T-helper 2 cell treated with Interferon-gamma antibody and Interleukin-4, amounts not matched to agents 5 μg/mL and 100 μg/mL, for 36 hours (primary cell): ENCODE results near the gene TROAP.
A peak's percentile ranks its signal among the peaks of the same experiment; 100 is the strongest.
"Not testable (repeated sequence)": the region's sequence is repeated elsewhere in the genome, so short reads cannot be mapped to it uniquely, and the experiment has no call there.

Experiments used
- DNase-seq: peaks from one replicate; pipeline ENCODE4 v3.0.0; 2021; ENCODE audit warnings: low spot score
- H3K27ac Mint-ChIP-seq: one replicate; pipeline ENCODE4 v1.8.0; 2021; ENCODE audit warnings: mild to moderate bottlenecking, mixed read lengths
- H3K27me3 Mint-ChIP-seq: one replicate; pipeline ENCODE4 v1.8.0; 2021; ENCODE audit warnings: low read depth, mixed read lengths
- H3K36me3 Mint-ChIP-seq: one replicate; pipeline ENCODE4 v1.8.0; 2021; ENCODE audit warnings: low read depth, mixed read lengths
- H3K4me1 Mint-ChIP-seq: one replicate; pipeline ENCODE4 v1.8.0; 2021; ENCODE audit warnings: low read depth, mixed read lengths
- H3K4me3 Mint-ChIP-seq: one replicate; pipeline ENCODE4 v1.8.0; 2022; ENCODE audit warnings: mild to moderate bottlenecking, moderate library complexity, mixed read lengths
- H3K9me3 Mint-ChIP-seq: one replicate; pipeline ENCODE4 v1.8.0; 2021; ENCODE audit warnings: mixed read lengths

TROAP gene

GRCh38 chr12:49330631-49331379, 7.8 kb downstream of the TROAP start:
- H3K27ac Mint-ChIP-seq = no peak overlapping the region
- no peak overlapping the region for H3K4me3 Mint-ChIP-seq
- peaks cover 11% of the 10 kb centered on the region for H3K4me1 Mint-ChIP-seq
- H3K27me3 Mint-ChIP-seq = peaks cover 34% of the 10 kb centered on the region
- no peak for DNase-seq
- H3K36me3 Mint-ChIP-seq = peaks cover 43% of the 10 kb centered on the region
- no peaks in the 10 kb centered on the region for H3K9me3 Mint-ChIP-seq

GRCh38 chr12:49331380-49332222, 8.5 kb downstream of the TROAP start:
- no peak overlapping the region for H3K4me3 Mint-ChIP-seq
- peaks cover 6% of the 10 kb centered on the region for H3K4me1 Mint-ChIP-seq
- DNase-seq = no peak
- H3K9me3 Mint-ChIP-seq = no peaks in the 10 kb centered on the region
- no peak overlapping the region for H3K27ac Mint-ChIP-seq
- H3K36me3 Mint-ChIP-seq = peaks cover 37% of the 10 kb centered on the region
- H3K27me3 Mint-ChIP-seq = peaks cover 36% of the 10 kb centered on the region

GRCh38 chr12:49332441-49332861, 9.4 kb downstream of the TROAP start:
- Mint-ChIP-seq H3K27me3 (peaks cover 44% of the 10 kb centered on the region), H3K4me3 (no peak overlapping the region), H3K36me3 (peaks cover 30% of the 10 kb centered on the region), H3K4me1 (peaks cover 12% of the 10 kb centered on the region), H3K27ac (no peak overlapping the region), H3K9me3 (no peaks in the 10 kb centered on the region)
- DNase-seq = no peak

GRCh38 chr12:49332891-49333371, 9.9 kb downstream of the TROAP start:
- H3K4me3 Mint-ChIP-seq = peak overlapping the region; percentile 14

GRCh38 chr12:49333778-49334177, 10.7 kb downstream of the TROAP start:
- H3K4me1 Mint-ChIP-seq = peaks cover 15% of the 10 kb centered on the region
- H3K27me3 Mint-ChIP-seq = peaks cover 57% of the 10 kb centered on the region
- not testable (repeated sequence) for H3K4me3 Mint-ChIP-seq, DNase-seq, H3K9me3 Mint-ChIP-seq, H3K27ac Mint-ChIP-seq
- peaks cover 25% of the 10 kb centered on the region for H3K36me3 Mint-ChIP-seq

More at GRCh38 chr12:49332891-49333371, 9.9 kb downstream of the TROAP start:
- Mint-ChIP-seq H3K4me1 (peaks cover 15% of the 10 kb centered on the region), H3K36me3 (peaks cover 26% of the 10 kb centered on the region), H3K9me3 (no peaks in the 10 kb centered on the region), H3K27ac (no peak overlapping the region), H3K27me3 (peaks cover 49% of the 10 kb centered on the region)
- DNase-seq = no peak

- peaks cover 21% of the 10 kb centered on the region for H3K36me3 Mint-ChIP-seq
- H3K9me3 Mint-ChIP-seq = no peaks in the 10 kb centered on the region
- peaks cover 15% of the 10 kb centered on the region for H3K4me1 Mint-ChIP-seq
- no peak overlapping the region for H3K4me3 Mint-ChIP-seq
- DNase-seq = no peak
- H3K27ac Mint-ChIP-seq = no peak overlapping the region
- peaks cover 62% of the 10 kb centered on the region for H3K27me3 Mint-ChIP-seq
Measured at GRCh38 chr12:49334226-49334625, 11.2 kb downstream of the TROAP start.

GRCh38 chr12:49334681-49335080, 11.6 kb downstream of the TROAP start:
- H3K4me1 Mint-ChIP-seq = peaks cover 15% of the 10 kb centered on the region
- no peaks in the 10 kb centered on the region for H3K9me3 Mint-ChIP-seq
- no peak overlapping the region for H3K4me3 Mint-ChIP-seq
- H3K27me3 Mint-ChIP-seq = peaks cover 66% of the 10 kb centered on the region
- DNase-seq = no peak
- H3K27ac Mint-ChIP-seq = no peak overlapping the region
- H3K36me3 Mint-ChIP-seq = peaks cover 19% of the 10 kb centered on the region

GRCh38 chr12:49335118-49335954, 12.3 kb downstream of the TROAP start:
- no peak for DNase-seq

GRCh38 chr12:49335955-49336644, 13.0 kb downstream of the TROAP start:
- H3K27ac Mint-ChIP-seq = no peak overlapping the region
- no peak overlapping the region for H3K4me3 Mint-ChIP-seq
- peaks cover 81% of the 10 kb centered on the region for H3K27me3 Mint-ChIP-seq
- peaks cover 15% of the 10 kb centered on the region for H3K4me1 Mint-ChIP-seq
- no peak for DNase-seq
- no peaks in the 10 kb centered on the region for H3K9me3 Mint-ChIP-seq
- peaks cover 9% of the 10 kb centered on the region for H3K36me3 Mint-ChIP-seq

More at GRCh38 chr12:49335118-49335954, 12.3 kb downstream of the TROAP start:
- H3K27ac Mint-ChIP-seq = no peak overlapping the region
- H3K36me3 Mint-ChIP-seq = peaks cover 15% of the 10 kb centered on the region
- H3K4me3 Mint-ChIP-seq = peak overlapping the region; percentile 34
- peaks cover 15% of the 10 kb centered on the region for H3K4me1 Mint-ChIP-seq
- H3K27me3 Mint-ChIP-seq = peaks cover 73% of the 10 kb centered on the region
- no peaks in the 10 kb centered on the region for H3K9me3 Mint-ChIP-seq

- Mint-ChIP-seq H3K4me3 (peak within 1 kb of the TSS; percentile 67), H3K27ac (no peak within 1 kb of the TSS), H3K36me3 (peaks cover 3% of the 10 kb centered on the region), H3K27me3 (peaks cover 87% of the 10 kb centered on the region), H3K9me3 (no peaks in the 10 kb centered on the region), H3K4me1 (peaks cover 15% of the 10 kb centered on the region)
- peak; percentile 81 for DNase-seq
Measured at GRCh38 chr12:49336645-49337584, 13.9 kb downstream of the TROAP start, which contains the start of gene C1QL4. Gene C1QL4, minus strand, starts transcription at chr12:49337188. Its CDS starts 711 bp downstream, at chr12:49336477.

- no peaks in the 10 kb centered on the region for H3K36me3 Mint-ChIP-seq
- H3K9me3 Mint-ChIP-seq = no peaks in the 10 kb centered on the region
- no peak overlapping the region for H3K4me3 Mint-ChIP-seq
- peaks cover 90% of the 10 kb centered on the region for H3K27me3 Mint-ChIP-seq
- DNase-seq = no peak
- H3K27ac Mint-ChIP-seq = no peak overlapping the region
- peaks cover 21% of the 10 kb centered on the region for H3K4me1 Mint-ChIP-seq
Measured at GRCh38 chr12:49338830-49339463, 15.9 kb downstream of the TROAP start.

GRCh38 chr12:49339464-49339861, 16.4 kb downstream of the TROAP start:
- Mint-ChIP-seq H3K9me3 (no peaks in the 10 kb centered on the region), H3K4me1 (peaks cover 21% of the 10 kb centered on the region), H3K27me3 (peaks cover 91% of the 10 kb centered on the region), H3K4me3 (no peak overlapping the region), H3K36me3 (no peaks in the 10 kb centered on the region), H3K27ac (no peak overlapping the region)
- DNase-seq = no peak
